Smooth muscle cell (in vitro differentiated cells): ENCODE data around the gene EVPL. TPM values are rescaled to one million over a fixed set of nuclear protein-coding genes. Genes with fewer than 3 reads are reported as not detected.

ENCODE experiments used
- DNase-seq: peaks from one replicate; lab custom pipeline; 2025; ENCODE audit not compliant: unreplicated experiment; lab: John Stamatoyannopoulos, UW
- H2AFZ ChIP-seq: fragments of 200-600 bp; sonication (generic); 2 replicates; pipeline ENCODE4 v1.6.0; 2016; ENCODE audit warnings: antibody characterized with exemption, low read depth, mild to moderate bottlenecking
- H3F3A ChIP-seq: fragments of 200-600 bp; sonication (generic); 2 replicates; pipeline ENCODE4 v1.6.0; 2017; ENCODE audit warnings: antibody characterized with exemption, low read depth
- H3K27ac ChIP-seq: fragments of 200-600 bp; sonication (generic); 2 replicates; pipeline ENCODE4 v1.5.1; 2016; ENCODE audit warnings: low read depth, mild to moderate bottlenecking
- H3K27me3 ChIP-seq: fragments of 200-600 bp; sonication (generic); 2 replicates; pipeline ENCODE4 v1.6.1; 2016; ENCODE audit warnings: low read depth, mild to moderate bottlenecking
- H3K36me3 ChIP-seq: fragments of 200-600 bp; sonication (generic); 2 replicates; pipeline ENCODE4 v1.5.1; 2016; ENCODE audit warnings: low read depth
- H3K4me1 ChIP-seq: fragments of 200-600 bp; sonication (generic); 2 replicates; pipeline ENCODE4 v1.5.1; 2016; ENCODE audit warnings: low read depth
- H3K4me2 ChIP-seq: fragments of 200-600 bp; sonication (generic); 2 replicates; pipeline ENCODE4 v1.6.0; 2016; ENCODE audit warnings: mild to moderate bottlenecking
- H3K4me3 ChIP-seq: fragments of 200-600 bp; sonication (generic); 2 replicates; pipeline ENCODE4 v1.5.1; 2016; ENCODE audit warnings: mild to moderate bottlenecking
- H3K79me2 ChIP-seq: fragments of 200-600 bp; sonication (generic); 2 replicates; pipeline ENCODE4 v1.6.0; 2016; ENCODE audit warnings: low read depth, mild to moderate bottlenecking
- H3K9ac ChIP-seq: fragments of 200-600 bp; sonication (generic); 2 replicates; pipeline ENCODE4 v1.6.0; 2016; ENCODE audit warnings: low read depth
- H3K9me3 ChIP-seq: fragments of 200-600 bp; sonication (generic); replicated peaks from 2 replicates; pipeline ENCODE4 v1.5.1; 2016; ENCODE audit warnings: low read depth
- H4K20me1 ChIP-seq: fragments of 200-600 bp; sonication (generic); 2 replicates; pipeline ENCODE4 v1.6.0; 2016; ENCODE audit warnings: low read depth
- WGBS: methylation state at CpG from one replicate; pipeline ENCODE4 v1.1.7; 2016; ENCODE audit warnings: low lambda C conversion rate; 5-methylcytosine and 5-hydroxymethylcytosine counted together
- polyA plus RNA-seq: library from polyadenylated mRNA; unstranded; fragments of >200 nt; fragmentation: Nextera tagmentation; extraction: Ambion mirVana; gene quantifications from 2 replicates; pipeline ENCODE4 v1.2.1, GENCODE V29; 2016
- total RNA-seq: library from RNA; depleted of rRNA; stranded (reverse); fragments of >200 nt; gene quantifications from 2 replicates; pipeline ENCODE4 v1.2.3, GENCODE V29; 2014
- TF ChIP-seq, protein P1 (sequence below): fragments of 200-600 bp; sonication (generic); IDR thresholded peaks from 2 replicates; pipeline ENCODE4 v1.5.1; 2017; ENCODE audit warnings: borderline replicate concordance, mild to moderate bottlenecking, antibody characterized with exemption; ENCODE audit not compliant: insufficient read depth, poor library complexity, severe bottlenecking

The EVPL gene
- total and polyA plus RNA-seq, 2 experiments from 2014 or later = 1.6 to 2.0 TPM

DNA sequence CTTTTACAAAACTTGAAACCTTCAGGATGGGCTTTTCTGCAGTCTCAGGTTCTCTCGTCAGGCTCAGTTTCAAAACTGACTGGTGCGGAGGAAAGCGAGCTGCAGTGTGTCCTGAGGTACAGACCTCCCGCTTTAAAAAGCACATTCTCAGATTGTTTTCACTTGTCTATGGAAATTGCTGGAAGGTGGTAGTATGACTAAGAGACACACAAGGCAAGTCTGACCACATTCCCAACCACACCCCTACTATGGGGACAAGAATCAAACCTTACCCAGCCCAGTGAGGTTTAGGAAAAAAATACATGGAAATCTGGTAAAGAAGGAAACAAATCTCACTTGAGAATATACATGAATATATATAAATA lies 27.0 kb upstream of the EVPL start:
- H3K27ac ChIP-seq = peak overlapping the region; percentile 97
- peak overlapping the region; percentile 83 for H3K9ac ChIP-seq
- TF ChIP-seq, protein P1, sequence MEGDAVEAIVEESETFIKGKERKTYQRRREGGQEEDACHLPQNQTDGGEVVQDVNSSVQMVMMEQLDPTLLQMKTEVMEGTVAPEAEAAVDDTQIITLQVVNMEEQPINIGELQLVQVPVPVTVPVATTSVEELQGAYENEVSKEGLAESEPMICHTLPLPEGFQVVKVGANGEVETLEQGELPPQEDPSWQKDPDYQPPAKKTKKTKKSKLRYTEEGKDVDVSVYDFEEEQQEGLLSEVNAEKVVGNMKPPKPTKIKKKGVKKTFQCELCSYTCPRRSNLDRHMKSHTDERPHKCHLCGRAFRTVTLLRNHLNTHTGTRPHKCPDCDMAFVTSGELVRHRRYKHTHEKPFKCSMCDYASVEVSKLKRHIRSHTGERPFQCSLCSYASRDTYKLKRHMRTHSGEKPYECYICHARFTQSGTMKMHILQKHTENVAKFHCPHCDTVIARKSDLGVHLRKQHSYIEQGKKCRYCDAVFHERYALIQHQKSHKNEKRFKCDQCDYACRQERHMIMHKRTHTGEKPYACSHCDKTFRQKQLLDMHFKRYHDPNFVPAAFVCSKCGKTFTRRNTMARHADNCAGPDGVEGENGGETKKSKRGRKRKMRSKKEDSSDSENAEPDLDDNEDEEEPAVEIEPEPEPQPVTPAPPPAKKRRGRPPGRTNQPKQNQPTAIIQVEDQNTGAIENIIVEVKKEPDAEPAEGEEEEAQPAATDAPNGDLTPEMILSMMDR = no peak
- peak overlapping the region; percentile 75 for H3K4me2 ChIP-seq
- peaks cover 18% of the 10 kb centered on the region for H3K79me2 ChIP-seq
- 65% methylated on average over 4 of the region's 4 CpGs for WGBS
- no peaks in the 10 kb centered on the region for H3K9me3 ChIP-seq
- H3K27me3 ChIP-seq = no peaks in the 10 kb centered on the region
- H3K4me3 ChIP-seq = peak overlapping the region; percentile 9
- H3K36me3 ChIP-seq = peaks cover 12% of the 10 kb centered on the region
- no peak for DNase-seq
- peaks cover 67% of the 10 kb centered on the region for H4K20me1 ChIP-seq
- no peak overlapping the region for H2AFZ ChIP-seq
- peaks cover 8% of the 10 kb centered on the region for H3K4me1 ChIP-seq
- peaks cover 30% of the 10 kb centered on the region for H3F3A ChIP-seq

DNA sequence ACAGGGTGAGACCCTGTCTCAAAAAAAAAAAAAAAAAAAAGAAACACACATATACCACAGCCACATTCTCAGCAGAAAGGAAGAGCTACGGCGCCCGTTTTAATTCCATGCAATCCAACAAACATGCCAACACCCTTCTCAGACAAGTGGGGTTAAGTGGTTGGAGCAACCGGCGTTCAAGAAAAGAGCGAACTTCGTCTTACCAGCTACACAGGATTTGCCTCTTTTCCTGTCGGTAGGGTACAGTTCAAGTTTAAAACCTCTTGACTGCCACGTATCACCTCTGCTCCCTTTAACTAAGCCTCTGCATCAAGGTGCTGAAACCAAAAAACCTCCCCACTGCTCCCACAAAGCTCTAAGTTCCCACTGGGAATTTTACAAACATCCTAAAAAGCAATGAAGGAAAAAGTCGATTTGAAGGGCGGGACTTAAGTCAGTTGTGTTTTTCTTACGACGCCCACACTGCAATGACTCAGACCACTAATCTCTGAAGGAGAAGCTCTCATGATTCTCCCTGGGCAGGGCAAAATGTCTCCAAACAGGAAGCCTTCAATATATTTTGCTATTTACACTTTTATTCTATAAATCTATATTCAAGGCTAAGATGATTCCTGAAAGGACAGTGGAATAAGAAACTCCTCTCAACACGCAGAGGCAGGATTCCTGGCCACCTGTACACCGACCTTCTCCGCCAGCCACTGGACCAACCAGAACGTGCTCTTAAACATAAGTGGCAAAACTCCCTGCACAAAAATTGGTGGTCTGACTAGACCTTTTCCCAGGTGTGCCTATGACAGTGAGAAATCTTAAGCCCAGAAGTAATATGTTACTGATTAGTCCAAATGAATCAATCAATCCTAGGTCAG lies 26.4 kb upstream of the EVPL start:
- 45% methylated on average over 17 of the region's 17 CpGs for WGBS
- Histone ChIP-seq H4K20me1 (peaks cover 73% of the 10 kb centered on the region), H3K79me2 (peaks cover 18% of the 10 kb centered on the region), H2AFZ (no peak overlapping the region), H3K9ac (peak overlapping the region; percentile 83), H3K27ac (peak overlapping the region; percentile 97), H3K4me3 (peak overlapping the region; percentile 9), H3F3A (peaks cover 26% of the 10 kb centered on the region), H3K27me3 (no peaks in the 10 kb centered on the region), H3K4me2 (peak overlapping the region; percentile 75), H3K36me3 (peaks cover 6% of the 10 kb centered on the region), H3K9me3 (no peaks in the 10 kb centered on the region), H3K4me1 (peaks cover 8% of the 10 kb centered on the region)
- TF ChIP-seq, protein P1 = no peak
- no peak for DNase-seq

DNA sequence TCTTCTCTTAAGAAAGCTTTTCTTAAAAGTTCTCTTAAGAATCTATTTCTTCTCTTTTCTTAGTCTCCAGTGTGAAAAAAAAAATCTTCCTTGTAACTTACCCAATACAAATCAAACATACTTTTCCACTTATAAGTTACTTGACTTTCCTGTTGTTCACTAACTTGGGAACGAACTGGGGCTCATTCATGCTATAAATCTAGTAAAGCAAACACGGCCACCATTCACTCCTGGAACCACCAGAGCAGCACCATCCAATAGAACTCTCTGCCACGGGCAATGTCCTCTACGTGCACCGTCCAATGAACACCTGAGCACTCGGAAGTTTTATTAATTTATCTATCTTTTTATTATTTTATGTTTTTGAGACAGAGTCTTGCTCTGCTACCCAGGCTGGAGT lies 24.5 kb upstream of the EVPL start:
- peak overlapping the region; percentile 67 for H3K27ac ChIP-seq
- TF ChIP-seq, protein P1 = no peak
- H3K9me3 ChIP-seq = no peaks in the 10 kb centered on the region
- H3K79me2 ChIP-seq = peaks cover 18% of the 10 kb centered on the region
- H3K4me3 ChIP-seq = no peak overlapping the region
- peaks cover 8% of the 10 kb centered on the region for H3K4me1 ChIP-seq
- 94% methylated on average over 6 of the region's 6 CpGs for WGBS
- peaks cover 80% of the 10 kb centered on the region for H4K20me1 ChIP-seq
- no peak overlapping the region for H2AFZ ChIP-seq
- no peaks in the 10 kb centered on the region for H3K27me3 ChIP-seq
- H3F3A ChIP-seq = peaks cover 22% of the 10 kb centered on the region
- H3K36me3 ChIP-seq = peaks cover 8% of the 10 kb centered on the region
- H3K9ac ChIP-seq = no peak overlapping the region
- H3K4me2 ChIP-seq = peak overlapping the region; percentile 17
- no peak for DNase-seq
